GM12873 (cell line): ENCODE data around the gene GRID1.

Source experiments
- CTCF ChIP-seq: IDR thresholded peaks from 2 replicates; pipeline ENCODE4 v1.5.1; 2012; ENCODE audit warnings: low read depth, mild to moderate bottlenecking, moderate library complexity, low read length, control low read depth; ENCODE audit not compliant: insufficient read depth; ENCODE audit errors: missing control alignments

The GRID1 gene

GRCh38 chr10:86366902-86367151, 232 bp upstream of the GRID1 start:
- TF ChIP-seq CTCF, result no peak

- TF ChIP-seq CTCF, result no peak
These were observed 1.1 kb downstream of the GRID1 start for GRCh38 chr10:86365346-86366032.

- no peak for TF ChIP-seq CTCF
These were observed 1.9 kb downstream of the GRID1 start for GRCh38 chr10:86364491-86365345.

GRCh38 chr10:86363833-86364490, 2.6 kb downstream of the GRID1 start:
- TF ChIP-seq CTCF, result no peak

GRCh38 chr10:86363184-86363832, 3.3 kb downstream of the GRID1 start:
- TF ChIP-seq CTCF, result peak; percentile 43

- no peak for TF ChIP-seq CTCF
These were observed 3.9 kb downstream of the GRID1 start for GRCh38 chr10:86362586-86363183.

- TF ChIP-seq CTCF, result no peak
These were observed 4.5 kb downstream of the GRID1 start for GRCh38 chr10:86362129-86362527.
